ENCODE measurements around the gene NTN4. TPM values are rescaled to one million over a fixed set of nuclear protein-coding genes. Genes with fewer than 3 reads are reported as not detected.

Gene NTN4
- total and polyA plus RNA-seq, 4 donors: 22.1 to 72.4 (median 53.5) TPM

GRCh38 chr12:95720146-95720545 is 70.4 kb downstream of the NTN4 start:
- WGBS, 2 donors: 88 to 92% methylated on average over 4 of the region's 4 CpGs
- Histone ChIP-seq H3K36me3 (ENCODE audit: control insufficient read depth in 4 of 4, insufficient read depth in 4 of 4, low read length in 4 of 4) (peaks cover 0 to 2% (median 0%) of the 10 kb centered on the region in 4 donors), H3K27me3 (ENCODE audit: control insufficient read depth in 3 of 3, insufficient read depth in 3 of 3, low read length in 2 of 3) (no peaks in the 10 kb centered on the region)

GRCh38 chr12:95718772-95719171 is 71.8 kb downstream of the NTN4 start:
- DNase-seq (no peak), ATAC-seq (ENCODE audit: insufficient read depth, low FRiP score) (no peak)
- Histone ChIP-seq H3K9ac (ENCODE audit: insufficient read depth in 1 of 2, low read length in 2 of 2) (no peak overlapping the region), H3K27ac (ENCODE audit: low read depth in 1 of 2, low read length in 1 of 2) (no peak overlapping the region), H3K9me3 (ENCODE audit: control insufficient read depth in 4 of 4, insufficient read depth in 3 of 4, low read length in 3 of 4) (no peaks in the 10 kb centered on the region), H3K4me3 (no peak overlapping the region), H3K27me3 (ENCODE audit: control insufficient read depth in 3 of 3, insufficient read depth in 3 of 3, low read length in 2 of 3) (no peaks in the 10 kb centered on the region), H3K4me1 (ENCODE audit: control insufficient read depth in 5 of 5, insufficient read depth in 5 of 5, low read length in 5 of 5) (peaks cover 0 to 2% (median 0%) of the 10 kb centered on the region in 5 donors), H3K36me3 (ENCODE audit: control insufficient read depth in 4 of 4, insufficient read depth in 4 of 4, low read length in 4 of 4) (peaks cover 0 to 2% (median 0%) of the 10 kb centered on the region in 4 donors)
- TF ChIP-seq CTCF (IDR thresholded peaks at IDR 0.05; ENCODE audit: control extremely low read depth, extremely low read depth): no peak
- WGBS, 2 donors: 66 to 76% methylated on average over 2 of the region's 2 CpGs

More at GRCh38 chr12:95720146-95720545, 70.4 kb downstream of the NTN4 start:
- Histone ChIP-seq H3K27ac (ENCODE audit: low read depth in 1 of 2, low read length in 1 of 2) (no peak overlapping the region), H3K9ac (ENCODE audit: insufficient read depth in 1 of 2, low read length in 2 of 2) (no peak overlapping the region), H3K4me3 (no peak overlapping the region), H3K4me1 (ENCODE audit: control insufficient read depth in 5 of 5, insufficient read depth in 5 of 5, low read length in 5 of 5) (peaks cover 0 to 2% (median 0%) of the 10 kb centered on the region in 5 donors), H3K9me3 (ENCODE audit: control insufficient read depth in 4 of 4, insufficient read depth in 3 of 4, low read length in 3 of 4) (no peaks in the 10 kb centered on the region)
- TF ChIP-seq CTCF (IDR thresholded peaks at IDR 0.05; ENCODE audit: control extremely low read depth, extremely low read depth): no peak
- ATAC-seq (ENCODE audit: insufficient read depth, low FRiP score) (no peak), DNase-seq (no peak)

- peaks cover 0 to 2% (median 0%) of the 10 kb centered on the region in 5 donors for H3K4me1 ChIP-seq (ENCODE audit: control insufficient read depth in 5 of 5, insufficient read depth in 5 of 5, low read length in 5 of 5)
- H3K4me3 ChIP-seq: no peak overlapping the region
- H3K27me3 ChIP-seq (ENCODE audit: control insufficient read depth in 3 of 3, insufficient read depth in 3 of 3, low read length in 2 of 3): no peaks in the 10 kb centered on the region
- H3K27ac ChIP-seq (ENCODE audit: low read depth in 1 of 2, low read length in 1 of 2): peak overlapping the region in 1 of 2 donors; percentile 9
- no peak for TF ChIP-seq CTCF (IDR thresholded peaks at IDR 0.05; ENCODE audit: control extremely low read depth, extremely low read depth)
- ATAC-seq (ENCODE audit: insufficient read depth, low FRiP score) (peak; percentile 63), DNase-seq (no peak)
- H3K9ac ChIP-seq (ENCODE audit: insufficient read depth in 1 of 2, low read length in 2 of 2): no peak overlapping the region
- H3K9me3 ChIP-seq (ENCODE audit: control insufficient read depth in 4 of 4, insufficient read depth in 3 of 4, low read length in 3 of 4): no peaks in the 10 kb centered on the region
- peaks cover 0 to 2% (median 0%) of the 10 kb centered on the region in 4 donors for H3K36me3 ChIP-seq (ENCODE audit: control insufficient read depth in 4 of 4, insufficient read depth in 4 of 4, low read length in 4 of 4)
- 44 to 71% methylated on average over 3 of the region's 3 CpGs for WGBS, 2 donors
These were observed 72.5 kb downstream of the NTN4 start for GRCh38 chr12:95718006-95718431.
